HUES6 (cell line): ENCODE results near the gene HASPIN.

Experiments used
- H3K27ac ChIP-seq: 2 replicates; pipeline ENCODE4 v1.7.0; 2013; ENCODE audit warnings: low read depth, mild to moderate bottlenecking, low read length, inconsistent platforms
- H3K27me3 ChIP-seq: 2 replicates; pipeline ENCODE4 v1.6.1; 2013; ENCODE audit warnings: low read length; ENCODE audit not compliant: control insufficient read depth, insufficient read depth
- H3K36me3 ChIP-seq: 2 replicates; pipeline ENCODE4 v1.6.1; 2013; ENCODE audit warnings: low read length; ENCODE audit not compliant: control insufficient read depth, insufficient read depth
- H3K4me1 ChIP-seq: 2 replicates; pipeline ENCODE4 v1.6.1; 2013; ENCODE audit warnings: low read length; ENCODE audit not compliant: control insufficient read depth, insufficient read depth
- H3K4me3 ChIP-seq: 2 replicates; pipeline ENCODE4 v1.5.1; 2013; ENCODE audit warnings: low read depth, low read length
- H3K9ac ChIP-seq: one replicate; pipeline ENCODE4 v1.6.1; 2013; ENCODE audit warnings: mild to moderate bottlenecking, low read length
- H3K9me3 ChIP-seq: 2 replicates; pipeline ENCODE4 v1.6.1; 2013; ENCODE audit warnings: low read depth, low read length; ENCODE audit not compliant: control insufficient read depth, insufficient read depth

Gene HASPIN

DNA sequence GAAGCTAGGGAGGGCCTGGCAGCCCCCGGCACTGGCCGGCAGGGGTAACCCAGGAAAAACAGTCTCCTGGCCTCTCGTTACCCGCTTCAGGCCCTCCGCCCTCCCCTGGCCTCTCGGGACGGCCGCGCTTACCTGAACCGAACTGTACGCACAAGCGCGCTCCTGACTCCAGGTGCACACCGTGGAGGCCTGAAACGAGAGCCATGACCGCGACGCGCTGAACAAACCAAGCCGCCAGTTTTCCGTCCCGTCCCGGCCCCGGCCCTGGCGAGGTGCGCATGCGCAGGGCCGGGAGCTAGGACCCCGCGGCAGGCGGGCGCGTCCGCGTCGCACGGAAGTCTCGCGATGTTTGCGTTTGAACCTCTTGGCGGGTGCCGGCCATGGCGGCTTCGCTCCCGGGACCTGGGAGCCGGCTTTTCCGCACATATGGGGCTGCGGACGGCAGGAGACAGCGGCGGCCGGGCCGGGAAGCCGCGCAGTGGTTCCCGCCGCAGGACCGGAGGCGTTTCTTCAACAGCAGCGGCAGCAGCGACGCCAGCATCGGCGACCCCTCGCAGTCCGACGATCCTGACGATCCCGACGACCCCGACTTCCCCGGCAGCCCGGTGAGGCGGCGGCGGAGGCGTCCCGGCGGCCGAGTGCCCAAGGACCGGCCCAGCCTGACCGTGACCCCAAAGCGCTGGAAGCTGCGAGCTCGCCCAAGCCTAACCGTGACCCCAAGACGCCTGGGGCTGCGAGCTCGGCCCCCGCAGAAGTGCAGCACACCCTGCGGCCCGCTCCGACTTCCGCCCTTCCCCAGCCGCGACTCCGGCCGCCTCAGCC is at the start of gene HASPIN:
TSS of gene HASPIN (plus strand) at position 348 of the 822 bp plus-strand sequence. CDS start at position 381, 33 bp downstream.
- Histone ChIP-seq H3K4me3 (peak within 1 kb of the TSS; percentile 91), H3K9me3 (no peaks in the 10 kb centered on the region), H3K9ac (peak within 1 kb of the TSS; percentile 92), H3K36me3 (peaks cover 44% of the 10 kb centered on the region), H3K27ac (peak within 1 kb of the TSS; percentile 75), H3K4me1 (peaks cover 12% of the 10 kb centered on the region), H3K27me3 (no peaks in the 10 kb centered on the region)

DNA sequence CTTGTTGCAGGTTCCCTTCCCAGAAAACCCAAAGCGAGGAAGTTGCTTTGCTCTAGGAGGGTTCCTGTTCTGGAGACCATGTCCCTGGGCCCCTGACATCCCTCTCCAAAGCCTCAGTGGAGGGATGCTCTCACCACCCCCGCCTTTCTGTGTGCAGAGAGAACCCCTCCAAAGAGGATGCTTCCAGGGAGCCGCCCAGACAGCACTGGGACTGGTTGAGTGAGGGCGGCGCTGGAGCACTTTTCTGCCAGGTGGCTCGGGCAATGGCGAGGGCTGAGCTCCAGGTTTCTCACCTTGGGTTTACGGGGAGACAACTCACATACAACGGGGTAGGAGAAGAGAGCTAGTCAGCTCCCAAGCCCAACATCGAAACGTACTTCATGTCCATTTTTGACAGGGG is 47.8 kb upstream of the HASPIN start:
- no peaks in the 10 kb centered on the region for H3K9me3 ChIP-seq
- H3K9ac ChIP-seq: no peak overlapping the region
- no peak overlapping the region for H3K4me3 ChIP-seq
- H3K27ac ChIP-seq: no peak overlapping the region
- H3K27me3 ChIP-seq: no peaks in the 10 kb centered on the region
- H3K36me3 ChIP-seq: no peaks in the 10 kb centered on the region
- peaks cover 10% of the 10 kb centered on the region for H3K4me1 ChIP-seq

DNA sequence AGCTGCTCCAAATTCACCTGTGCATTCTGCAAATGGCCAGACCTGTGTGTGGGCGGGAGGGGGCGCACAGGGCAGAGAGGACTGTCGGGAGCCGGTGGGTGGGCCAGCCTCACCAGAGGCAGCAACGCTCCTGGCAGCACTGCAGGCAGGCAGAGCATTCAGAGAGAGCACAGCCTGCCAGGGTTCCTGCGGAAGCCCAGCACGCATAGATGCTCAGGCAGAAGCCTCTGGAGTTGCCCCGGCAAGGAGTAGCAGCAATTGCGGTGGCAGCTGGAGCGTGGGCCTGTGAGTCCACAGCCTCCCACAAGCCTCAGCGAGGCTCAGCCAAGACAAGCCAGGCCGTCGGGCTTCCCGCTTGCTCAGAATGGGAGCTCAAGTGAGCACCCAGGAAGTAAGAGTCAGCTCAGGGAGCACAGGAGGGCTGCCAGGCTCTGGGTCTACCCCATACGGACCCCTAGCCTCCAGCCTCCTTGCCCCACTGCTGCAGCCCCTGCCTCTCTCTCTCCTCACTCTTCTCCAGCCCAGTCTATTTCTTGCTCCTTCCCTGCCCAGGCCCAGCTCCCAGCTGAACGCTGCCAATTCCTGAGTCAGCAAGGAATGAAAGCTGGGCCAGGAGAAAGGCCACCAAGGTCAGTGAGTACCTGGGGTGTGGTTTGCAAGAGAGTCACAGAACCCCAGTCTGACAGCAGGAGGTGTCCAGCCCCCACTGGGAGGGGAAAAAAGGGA is 45.4 kb upstream of the HASPIN start:
- H3K4me3 ChIP-seq: no peak overlapping the region
- no peak overlapping the region for H3K27ac ChIP-seq
- H3K4me1 ChIP-seq: peaks cover 10% of the 10 kb centered on the region
- H3K9me3 ChIP-seq: no peaks in the 10 kb centered on the region
- H3K27me3 ChIP-seq: peaks cover 3% of the 10 kb centered on the region; the same call in 1 of the 2 replicates
- no peak overlapping the region for H3K9ac ChIP-seq
- no peaks in the 10 kb centered on the region for H3K36me3 ChIP-seq

DNA sequence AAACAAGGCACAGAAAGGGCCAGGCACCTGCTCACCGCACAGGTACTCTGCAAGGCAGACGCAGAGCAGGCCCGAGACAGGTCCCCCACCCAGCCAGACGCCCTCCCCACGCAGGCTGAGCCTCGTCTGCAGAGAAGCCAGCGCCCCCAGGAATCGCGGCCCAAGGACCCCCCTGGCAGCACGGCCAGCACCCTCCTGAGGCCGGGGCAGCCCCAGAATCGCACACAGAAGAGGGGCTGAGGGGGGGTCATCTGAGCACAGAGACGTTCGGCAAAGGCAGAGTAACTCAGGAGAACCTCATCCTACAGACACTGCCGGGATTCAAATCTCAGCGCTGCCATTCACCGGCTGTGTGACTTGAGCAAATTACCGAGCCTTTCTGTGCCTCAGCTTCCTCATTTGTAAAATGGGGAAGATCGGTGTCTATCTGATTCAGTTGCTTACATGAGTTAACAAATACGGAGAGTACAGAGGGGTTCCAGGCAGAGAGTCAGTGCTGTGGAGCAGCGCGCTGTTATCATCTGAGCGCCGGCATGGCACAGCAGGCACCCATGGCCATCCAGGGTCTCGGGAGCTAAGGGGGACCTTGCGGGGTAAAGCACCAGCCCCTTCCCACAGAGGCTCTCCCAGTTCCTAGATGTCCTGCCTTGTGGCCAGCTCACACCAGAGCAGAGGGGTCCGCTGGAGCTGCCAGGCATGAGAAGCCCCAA is 44.7 kb upstream of the HASPIN start:
- H3K9ac ChIP-seq: no peak overlapping the region
- H3K9me3 ChIP-seq: no peaks in the 10 kb centered on the region
- H3K36me3 ChIP-seq: no peaks in the 10 kb centered on the region
- H3K4me1 ChIP-seq: peaks cover 10% of the 10 kb centered on the region
- H3K27ac ChIP-seq: no peak overlapping the region
- no peak overlapping the region for H3K4me3 ChIP-seq
- H3K27me3 ChIP-seq: peaks cover 3% of the 10 kb centered on the region; the same call in 1 of the 2 replicates

DNA sequence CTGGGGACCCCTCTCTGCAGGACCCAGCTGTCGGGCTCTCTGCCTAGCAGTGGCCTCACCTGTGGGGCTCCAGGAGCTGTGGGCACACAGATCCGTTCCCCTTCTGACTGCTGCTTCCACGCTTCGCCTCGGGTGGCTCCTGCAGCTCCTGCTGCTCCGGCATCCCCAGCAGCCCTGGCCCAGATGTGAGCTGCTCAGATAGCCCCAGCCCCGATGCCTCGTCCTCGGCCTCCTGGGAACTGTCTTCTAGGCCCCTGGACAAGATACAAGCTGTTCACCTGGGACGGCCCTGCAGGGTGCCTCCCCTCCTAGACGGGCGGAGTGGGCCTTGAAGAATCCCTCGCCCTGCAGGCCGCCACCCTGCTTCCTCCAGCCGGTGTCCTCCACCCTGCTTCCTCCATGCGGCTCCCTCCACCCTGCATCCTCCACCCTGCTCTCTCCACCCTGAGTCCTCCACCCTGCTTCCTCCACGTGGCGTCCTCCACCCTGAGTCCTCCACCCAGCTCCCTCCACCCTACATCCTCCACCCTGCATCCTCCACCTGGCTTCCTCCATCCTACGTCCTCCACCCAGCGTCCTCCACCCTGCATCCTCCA is 44.1 kb upstream of the HASPIN start:
- no peak overlapping the region for H3K4me3 ChIP-seq
- peaks cover 10% of the 10 kb centered on the region for H3K4me1 ChIP-seq
- H3K36me3 ChIP-seq: no peaks in the 10 kb centered on the region
- H3K27ac ChIP-seq: no peak overlapping the region
- H3K9ac ChIP-seq: no peak overlapping the region
- no peaks in the 10 kb centered on the region for H3K9me3 ChIP-seq
- H3K27me3 ChIP-seq: peaks cover 3% of the 10 kb centered on the region; the same call in 1 of the 2 replicates

DNA sequence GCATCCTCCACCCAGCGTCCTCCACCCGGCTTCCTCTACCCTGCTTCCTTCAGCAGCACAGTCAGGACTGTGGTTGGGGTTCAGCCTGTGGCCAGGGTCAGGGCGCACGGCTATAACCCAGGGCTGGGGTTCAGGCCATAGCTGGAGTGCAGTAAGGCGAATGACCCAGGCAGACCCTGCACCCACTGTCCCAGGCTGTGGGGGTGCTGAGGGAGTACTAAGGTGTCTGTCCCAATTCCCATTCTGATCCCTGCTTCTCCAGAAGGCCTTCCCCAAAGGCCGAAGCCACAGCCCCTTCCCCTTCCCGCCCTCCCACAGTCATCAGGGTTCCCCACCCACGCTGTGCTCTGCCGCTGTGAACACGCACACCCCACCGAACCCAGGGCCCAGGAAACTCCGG is 42.6 kb upstream of the HASPIN start:
- Histone ChIP-seq H3K27ac (no peak overlapping the region), H3K4me1 (peaks cover 10% of the 10 kb centered on the region), H3K9ac (no peak overlapping the region), H3K27me3 (peaks cover 8% of the 10 kb centered on the region; the same call in 1 of the 2 replicates), H3K4me3 (no peak overlapping the region), H3K36me3 (no peaks in the 10 kb centered on the region), H3K9me3 (no peaks in the 10 kb centered on the region)

DNA sequence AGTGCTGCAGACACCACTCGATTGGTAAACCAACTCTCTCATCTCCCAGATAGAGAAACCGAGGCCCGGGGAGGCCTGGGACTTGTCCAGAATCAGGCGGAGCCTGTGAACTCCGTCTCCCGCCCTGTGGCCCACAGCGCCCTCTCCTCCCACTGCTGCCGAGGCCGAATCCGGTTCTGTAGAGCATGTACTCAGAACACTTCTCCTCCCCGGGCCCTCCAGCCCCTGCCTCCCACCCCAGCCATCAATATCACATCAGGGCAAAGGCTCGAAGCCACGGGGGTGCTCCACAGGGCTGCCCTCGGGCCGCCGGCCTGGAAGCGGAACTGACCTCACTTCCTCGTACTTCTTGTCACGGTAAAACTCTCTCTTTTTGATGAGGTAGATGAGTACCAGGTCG is 42.1 kb upstream of the HASPIN start:
- Histone ChIP-seq H3K27me3 (peaks cover 8% of the 10 kb centered on the region; the same call in 1 of the 2 replicates), H3K4me3 (no peak overlapping the region), H3K9ac (no peak overlapping the region), H3K9me3 (no peaks in the 10 kb centered on the region), H3K27ac (no peak overlapping the region), H3K4me1 (peaks cover 10% of the 10 kb centered on the region), H3K36me3 (no peaks in the 10 kb centered on the region)

DNA sequence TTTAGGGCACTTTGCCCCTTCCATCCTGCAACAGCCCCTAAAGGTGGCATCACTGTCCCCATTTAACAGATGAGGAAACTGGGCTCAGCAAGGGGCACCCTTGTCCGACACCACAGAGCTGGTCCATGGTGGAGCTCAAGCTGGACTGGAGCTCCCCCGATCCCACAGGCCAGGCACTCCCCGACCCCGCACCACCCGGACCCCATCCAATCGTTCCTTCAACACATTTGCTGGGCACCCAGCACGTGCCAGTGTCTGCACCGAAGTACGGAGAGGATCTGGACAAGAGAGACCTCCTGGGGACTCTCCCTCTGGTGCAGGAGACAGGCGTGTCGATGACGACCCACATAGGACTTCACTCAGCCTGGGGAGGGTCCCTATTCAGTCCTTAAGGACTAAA is 41.7 kb upstream of the HASPIN start:
- no peaks in the 10 kb centered on the region for H3K36me3 ChIP-seq

DNA sequence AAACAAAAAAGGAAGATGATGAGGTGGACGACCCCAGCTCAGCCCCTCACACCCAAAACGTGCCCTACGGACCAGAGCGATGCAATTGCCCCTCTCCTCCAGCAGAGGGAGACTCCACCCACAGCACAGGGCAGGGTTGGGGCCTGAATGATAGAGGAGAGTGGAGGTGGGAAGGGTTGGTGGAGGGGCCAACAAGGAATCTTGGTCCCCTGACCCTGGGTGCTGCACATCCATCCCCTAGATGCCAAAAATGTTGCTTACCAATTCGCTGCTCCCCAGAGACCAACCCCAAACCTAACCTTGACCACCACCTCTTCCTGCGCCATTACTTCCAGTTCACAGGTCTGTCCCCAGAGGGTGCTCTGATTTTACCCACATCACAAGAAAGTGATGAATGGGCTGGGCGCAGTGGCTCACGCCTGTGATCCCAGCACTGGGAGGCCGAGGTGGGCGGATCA is 40.6 kb upstream of the HASPIN start:
- no peak overlapping the region for H3K27ac ChIP-seq
- H3K9me3 ChIP-seq: no peaks in the 10 kb centered on the region
- H3K4me1 ChIP-seq: peaks cover 7% of the 10 kb centered on the region
- no peaks in the 10 kb centered on the region for H3K36me3 ChIP-seq
- no peak overlapping the region for H3K4me3 ChIP-seq
- H3K27me3 ChIP-seq: peaks cover 8% of the 10 kb centered on the region; the same call in 1 of the 2 replicates
- H3K9ac ChIP-seq: no peak overlapping the region

More for the DNA sequence above, 41.7 kb upstream of the HASPIN start:
- H3K27ac ChIP-seq: no peak overlapping the region
- no peaks in the 10 kb centered on the region for H3K9me3 ChIP-seq
- H3K9ac ChIP-seq: no peak overlapping the region
- no peak overlapping the region for H3K4me3 ChIP-seq
- H3K27me3 ChIP-seq: peaks cover 8% of the 10 kb centered on the region; the same call in 1 of the 2 replicates
- peaks cover 10% of the 10 kb centered on the region for H3K4me1 ChIP-seq

DNA sequence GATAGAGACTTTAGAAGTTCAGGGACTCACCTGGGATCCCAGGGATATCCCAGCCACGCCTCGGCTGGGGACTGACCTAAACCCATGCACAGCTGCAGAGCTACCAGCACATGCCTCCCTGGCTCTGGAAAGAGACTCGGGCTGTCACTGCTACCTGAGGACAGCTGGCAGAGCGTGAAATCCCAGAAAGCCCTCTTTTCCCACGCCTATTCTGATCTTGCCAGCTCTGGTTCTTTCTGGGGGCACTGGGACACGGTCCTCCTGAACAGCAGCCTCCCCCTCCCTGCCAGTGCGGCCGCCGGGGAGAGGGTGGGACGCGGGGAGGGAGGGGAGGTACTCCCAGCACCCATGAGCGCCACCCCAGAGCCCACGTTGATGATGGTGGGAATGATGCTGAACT is 38.5 kb upstream of the HASPIN start:
- no peak overlapping the region for H3K27ac ChIP-seq

More for the DNA sequence above, 38.5 kb upstream of the HASPIN start:
- no peaks in the 10 kb centered on the region for H3K9me3 ChIP-seq
- no peaks in the 10 kb centered on the region for H3K36me3 ChIP-seq
- H3K4me1 ChIP-seq: peaks cover 10% of the 10 kb centered on the region; the same call in 1 of the 2 replicates
- peaks cover 8% of the 10 kb centered on the region; the same call in 1 of the 2 replicates for H3K27me3 ChIP-seq
- H3K4me3 ChIP-seq: no peak overlapping the region
- no peak overlapping the region for H3K9ac ChIP-seq
